Osteoblast (primary cell): Measurements from ENCODE around the gene NIT1. TPM values are rescaled to one million over a fixed set of nuclear protein-coding genes. Genes with fewer than 3 reads are reported as not detected.
A peak's percentile ranks its signal among the peaks of the same experiment; 100 is the strongest.

Source experiments
- DNase-seq: peaks from one replicate; pipeline ENCODE4 v3.0.0; 2011; ENCODE audit warnings: low spot score, mixed read lengths; ENCODE audit not compliant: insufficient read length; ENCODE audit errors: missing footprints
- H2AFZ ChIP-seq: 2 replicates; pipeline ENCODE4 v1.6.0; 2011; ENCODE audit warnings: mild to moderate bottlenecking, low read length
- H3K27ac ChIP-seq: 2 replicates; pipeline ENCODE4 v1.5.1; 2011; ENCODE audit warnings: mild to moderate bottlenecking, low read depth, low read length, moderate library complexity
- H3K27me3 ChIP-seq: 2 replicates; pipeline ENCODE4 v1.6.0; 2012; ENCODE audit warnings: mild to moderate bottlenecking, control low read depth, inconsistent platforms, low read length, moderate library complexity; ENCODE audit not compliant: insufficient read depth
- H3K36me3 ChIP-seq: 2 replicates; pipeline ENCODE4 v1.5.1; 2011; ENCODE audit warnings: mild to moderate bottlenecking, low read length, control low read depth, moderate library complexity; ENCODE audit not compliant: insufficient read depth
- H3K4me1 ChIP-seq: 2 replicates; pipeline ENCODE4 v1.5.1; 2011; ENCODE audit warnings: mild to moderate bottlenecking, low read length, control low read depth, moderate library complexity; ENCODE audit not compliant: insufficient read depth
- H3K4me2 ChIP-seq: 2 replicates; pipeline ENCODE4 v1.6.0; 2011; ENCODE audit warnings: mild to moderate bottlenecking, low read length; ENCODE audit not compliant: insufficient read depth
- H3K4me3 ChIP-seq: fragments of 200-600 bp; sonication (generic); 3 replicates; pipeline ENCODE4 v1.5.1; 2012; ENCODE audit warnings: mild to moderate bottlenecking, low read length, inconsistent platforms; ENCODE audit not compliant: insufficient read depth
- H3K79me2 ChIP-seq: 2 replicates; pipeline ENCODE4 v1.6.0; 2012; ENCODE audit warnings: mild to moderate bottlenecking, low read length, control low read depth, inconsistent platforms; ENCODE audit not compliant: insufficient read depth
- H3K9me3 ChIP-seq: 2 replicates; pipeline ENCODE4 v1.5.1; 2011; ENCODE audit warnings: low read depth, low read length, control low read depth
- H4K20me1 ChIP-seq: 2 replicates; pipeline ENCODE4 v1.6.0; 2012; ENCODE audit warnings: mild to moderate bottlenecking, low read length, control low read depth; ENCODE audit not compliant: insufficient read depth
- total RNA-seq: library from RNA; depleted of rRNA; stranded (reverse); fragments of >200 nt; gene quantifications from 2 replicates; pipeline ENCODE4 v1.2.3, GENCODE V29; 2012
- TF ChIP-seq, protein P1 (sequence below): IDR thresholded peaks from 2 replicates; pipeline ENCODE4 v1.5.1; 2011; ENCODE audit warnings: mild to moderate bottlenecking, low read depth, low read length, moderate library complexity; ENCODE audit errors: extremely low read depth

Gene NIT1
- total RNA-seq, 1 donor = 23.9 TPM

- Histone ChIP-seq H3K4me1 (peaks cover 38% of the 10 kb centered on the region), H3K79me2 (no peaks in the 10 kb centered on the region), H2AFZ (peak overlapping the region; percentile 69), H3K27ac (peak overlapping the region; percentile 80), H3K9me3 (no peaks in the 10 kb centered on the region), H3K36me3 (no peaks in the 10 kb centered on the region), H4K20me1 (no peaks in the 10 kb centered on the region), H3K4me3 (no peak overlapping the region), H3K4me2 (peak overlapping the region; percentile 16), H3K27me3 (no peaks in the 10 kb centered on the region)
- TF ChIP-seq, protein P1, sequence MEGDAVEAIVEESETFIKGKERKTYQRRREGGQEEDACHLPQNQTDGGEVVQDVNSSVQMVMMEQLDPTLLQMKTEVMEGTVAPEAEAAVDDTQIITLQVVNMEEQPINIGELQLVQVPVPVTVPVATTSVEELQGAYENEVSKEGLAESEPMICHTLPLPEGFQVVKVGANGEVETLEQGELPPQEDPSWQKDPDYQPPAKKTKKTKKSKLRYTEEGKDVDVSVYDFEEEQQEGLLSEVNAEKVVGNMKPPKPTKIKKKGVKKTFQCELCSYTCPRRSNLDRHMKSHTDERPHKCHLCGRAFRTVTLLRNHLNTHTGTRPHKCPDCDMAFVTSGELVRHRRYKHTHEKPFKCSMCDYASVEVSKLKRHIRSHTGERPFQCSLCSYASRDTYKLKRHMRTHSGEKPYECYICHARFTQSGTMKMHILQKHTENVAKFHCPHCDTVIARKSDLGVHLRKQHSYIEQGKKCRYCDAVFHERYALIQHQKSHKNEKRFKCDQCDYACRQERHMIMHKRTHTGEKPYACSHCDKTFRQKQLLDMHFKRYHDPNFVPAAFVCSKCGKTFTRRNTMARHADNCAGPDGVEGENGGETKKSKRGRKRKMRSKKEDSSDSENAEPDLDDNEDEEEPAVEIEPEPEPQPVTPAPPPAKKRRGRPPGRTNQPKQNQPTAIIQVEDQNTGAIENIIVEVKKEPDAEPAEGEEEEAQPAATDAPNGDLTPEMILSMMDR = no peak
- peak; percentile 98 for DNase-seq
Measured at GRCh38 chr1:161082996-161083747, 34.7 kb upstream of the NIT1 start.

GRCh38 chr1:161083748-161084596 lies 33.9 kb upstream of the NIT1 start:
- peaks cover 46% of the 10 kb centered on the region for H3K4me1 ChIP-seq
- no peaks in the 10 kb centered on the region for H3K79me2 ChIP-seq
- no peaks in the 10 kb centered on the region for H3K36me3 ChIP-seq
- H3K27me3 ChIP-seq = no peaks in the 10 kb centered on the region
- H3K9me3 ChIP-seq = no peaks in the 10 kb centered on the region
- DNase-seq = peak; percentile 83
- no peaks in the 10 kb centered on the region for H4K20me1 ChIP-seq
- TF ChIP-seq, protein P1 = no peak
- H3K4me3 ChIP-seq = no peak overlapping the region
- H2AFZ ChIP-seq = no peak overlapping the region
- H3K4me2 ChIP-seq = no peak overlapping the region
- peak overlapping the region; percentile 80 for H3K27ac ChIP-seq

GRCh38 chr1:161084597-161084988 lies 33.3 kb upstream of the NIT1 start:
- Histone ChIP-seq H3K4me2 (no peak overlapping the region), H3K9me3 (no peaks in the 10 kb centered on the region), H3K4me1 (peaks cover 48% of the 10 kb centered on the region), H2AFZ (no peak overlapping the region), H3K36me3 (no peaks in the 10 kb centered on the region), H4K20me1 (no peaks in the 10 kb centered on the region), H3K79me2 (no peaks in the 10 kb centered on the region), H3K27me3 (no peaks in the 10 kb centered on the region), H3K4me3 (no peak overlapping the region), H3K27ac (peak overlapping the region; percentile 80)
- TF ChIP-seq, protein P1 = no peak
- DNase-seq = no peak

DNA sequence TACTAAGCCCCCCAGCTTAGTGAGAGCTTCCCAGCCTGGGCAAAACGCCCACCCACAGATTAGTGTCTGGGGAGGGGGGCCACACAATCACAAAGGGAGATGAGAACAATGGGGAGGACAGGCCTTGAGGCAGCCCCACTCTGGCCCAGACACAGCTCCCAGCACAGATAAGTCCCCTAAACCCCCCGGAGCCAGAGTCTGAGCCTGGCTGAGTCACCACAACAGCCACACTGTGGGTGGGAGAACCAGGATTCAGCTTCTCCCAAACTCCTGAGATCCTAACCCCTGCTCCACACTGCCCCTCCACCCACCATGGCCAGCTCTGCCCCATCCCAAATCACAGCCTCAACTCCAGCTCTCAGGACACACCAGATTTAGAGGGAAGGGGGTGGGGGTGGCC lies 32.7 kb upstream of the NIT1 start:
- Histone ChIP-seq H3K36me3 (no peaks in the 10 kb centered on the region), H3K4me1 (peaks cover 47% of the 10 kb centered on the region), H4K20me1 (no peaks in the 10 kb centered on the region), H3K9me3 (no peaks in the 10 kb centered on the region), H3K27ac (peak overlapping the region; percentile 42), H3K79me2 (no peaks in the 10 kb centered on the region), H3K27me3 (no peaks in the 10 kb centered on the region), H3K4me2 (no peak overlapping the region), H3K4me3 (no peak overlapping the region), H2AFZ (peak overlapping the region; percentile 32)
- TF ChIP-seq, protein P1 = no peak
- peak; percentile 83 for DNase-seq
